Thyroid gland (tissue), 4 donors: Measurements from ENCODE around the gene RIOK3. TPM values are rescaled to one million over a fixed set of nuclear protein-coding genes. Genes with fewer than 3 reads are reported as not detected.
A peak's percentile ranks its signal among the peaks of the same experiment; 100 is the strongest.

ENCODE experiments used
- DNase-seq, 2 donors: peaks; one replicate each; pipeline ENCODE4 v3.0.0-alpha.2; 2019
- H3K27ac ChIP-seq, 3 donors: fragments of 200-600 bp; sonication (generic); 1 replicate in 2 of 3; 2 replicates in 1 of 3; pipeline ENCODE4 v1.5.1; 2016 to 2019; ENCODE audit warnings: mild to moderate bottlenecking in 1 of 3, moderate library complexity in 1 of 3
- H3K27me3 ChIP-seq: fragments of 200-600 bp; sonication (generic); one replicate; pipeline ENCODE4 v1.5.1; 2019
- H3K36me3 ChIP-seq, 2 donors: fragments of 200-600 bp; sonication (generic); one replicate each; pipeline ENCODE4 v1.5.1; 2016 to 2019
- H3K4me1 ChIP-seq, 2 donors: fragments of 200-600 bp; sonication (generic); one replicate each; pipeline ENCODE4 v1.5.1; 2017 to 2019
- H3K4me3 ChIP-seq, 3 donors: fragments of 200-600 bp; sonication (generic); replicated peaks in 1 of 3; 1 replicate in 2 of 3; 2 replicates in 1 of 3; pipeline ENCODE4 v1.5.1; 2016; ENCODE audit warnings: mild to moderate bottlenecking in 1 of 3
- H3K9me3 ChIP-seq: fragments of 200-600 bp; sonication (generic); one replicate; pipeline ENCODE4 v1.5.1; 2017
- CTCF ChIP-seq, 6 experiments: fragments of 200-600 bp in 3 of 6; fragments of 450-650 bp in 3 of 6; sonication (generic) in 3 of 6; IDR thresholded peaks; one replicate each; pipeline ENCODE4 v1.5.1; 2016 to 2019; ENCODE audit warnings: antibody characterized with exemption in 6 of 6, mild to moderate bottlenecking in 2 of 6, inconsistent platforms in 1 of 6, moderate library complexity in 1 of 6
- POLR2A ChIP-seq, 2 donors: fragments of 450-650 bp; IDR thresholded peaks; one replicate each; pipeline ENCODE4 v1.6.1; 2017; ENCODE audit warnings: antibody characterized with exemption in 2 of 2, mild to moderate bottlenecking in 2 of 2, moderate library complexity in 1 of 2
- WGBS, 2 donors: methylation state at CpG; one replicate each; pipeline ENCODE4 v1.1.5; 2017; 5-methylcytosine and 5-hydroxymethylcytosine counted together
- intact Hi-C: fragments of 100-400 bp; cut with DNase I; formaldehyde crosslinking; loops from one replicate; pipeline ENCODE4 v1.15.1; 2023
- total RNA-seq, 4 donors: library from RNA; depleted of rRNA; stranded (reverse); fragments of >200 nt; gene quantifications; one replicate each; pipeline ENCODE4 v1.2.3, GENCODE V29; 2016

RIOK3 gene, protein sequence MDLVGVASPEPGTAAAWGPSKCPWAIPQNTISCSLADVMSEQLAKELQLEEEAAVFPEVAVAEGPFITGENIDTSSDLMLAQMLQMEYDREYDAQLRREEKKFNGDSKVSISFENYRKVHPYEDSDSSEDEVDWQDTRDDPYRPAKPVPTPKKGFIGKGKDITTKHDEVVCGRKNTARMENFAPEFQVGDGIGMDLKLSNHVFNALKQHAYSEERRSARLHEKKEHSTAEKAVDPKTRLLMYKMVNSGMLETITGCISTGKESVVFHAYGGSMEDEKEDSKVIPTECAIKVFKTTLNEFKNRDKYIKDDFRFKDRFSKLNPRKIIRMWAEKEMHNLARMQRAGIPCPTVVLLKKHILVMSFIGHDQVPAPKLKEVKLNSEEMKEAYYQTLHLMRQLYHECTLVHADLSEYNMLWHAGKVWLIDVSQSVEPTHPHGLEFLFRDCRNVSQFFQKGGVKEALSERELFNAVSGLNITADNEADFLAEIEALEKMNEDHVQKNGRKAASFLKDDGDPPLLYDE
- 10 to 100 TPM; 51.2 to 85.7 (median 63.6) TPM for total RNA-seq

GRCh38 chr18:23452728-23453679 lies at the start of gene RIOK3:
TSS of gene RIOK3 (plus strand) at chr18:23453287. CDS start at chr18:23453440, 153 bp downstream.
- Histone ChIP-seq H3K27me3 (no peaks in the 10 kb centered on the region), H3K36me3 (no peaks in the 10 kb centered on the region), H3K4me3 (peak within 1 kb of the TSS; percentile 70 to 98 (median 90)), H3K9me3 (no peaks in the 10 kb centered on the region), H3K27ac (peak within 1 kb of the TSS; percentile 83 to 90 (median 89)), H3K4me1 (peaks cover 27 to 30% of the 10 kb centered on the region in 2 donors)
- intact Hi-C loops = loop anchor here (10.0 kb wide), 1 partner anchor 52 kb away; the partner anchor contains the start of gene RMC1
- peak; percentile 98 to 99 for DNase-seq
- TF ChIP-seq CTCF (IDR thresholded peaks at IDR 0.05) = peak in 2 of 6 experiments; percentile 10 to 18
- peak; percentile 68 to 91 for TF ChIP-seq POLR2A (IDR thresholded peaks at IDR 0.05)
- WGBS, 2 donors = 1% methylated on average over 39 to 54 of the region's 60 CpGs

DNA sequence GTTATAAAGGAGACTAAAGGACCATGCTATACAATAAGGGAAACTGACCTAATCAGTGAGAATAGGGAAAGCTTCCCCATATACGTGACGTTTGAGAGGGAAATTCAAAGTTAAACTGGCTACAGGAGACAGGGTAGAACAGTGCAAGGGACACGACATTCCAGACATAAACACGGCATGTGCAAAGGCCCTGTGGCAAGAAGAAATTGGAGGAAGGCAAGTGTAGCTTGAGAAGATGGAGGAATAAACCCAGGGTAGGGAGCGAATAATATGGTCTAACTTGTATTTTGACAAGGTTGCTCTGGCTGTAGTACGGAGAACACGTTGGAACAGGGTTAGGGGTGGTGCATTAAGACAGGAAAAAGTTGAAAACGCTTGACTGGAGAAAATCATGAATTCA lies 49.8 kb upstream of the RIOK3 start:
- Histone ChIP-seq H3K4me1 (peaks cover 30 to 34% of the 10 kb centered on the region in 2 donors), H3K4me3 (no peak overlapping the region), H3K9me3 (no peaks in the 10 kb centered on the region), H3K27me3 (no peaks in the 10 kb centered on the region), H3K36me3 (no peaks in the 10 kb centered on the region), H3K27ac (no peak overlapping the region)
- DNase-seq = no peak
- intact Hi-C loops = no loop called here
- 95 to 97% methylated on average over 8 of the region's 8 CpGs for WGBS, 2 donors
- TF ChIP-seq CTCF (IDR thresholded peaks at IDR 0.05) (no peak), POLR2A (IDR thresholded peaks at IDR 0.05) (no peak)

- no peak for TF ChIP-seq POLR2A (IDR thresholded peaks at IDR 0.05)
- no peak for TF ChIP-seq CTCF (IDR thresholded peaks at IDR 0.05)
- DNase-seq = no peak
- Histone ChIP-seq H3K4me3 (no peak overlapping the region), H3K4me1 (peaks cover 29% of the 10 kb centered on the region in 2 donors), H3K27ac (no peak overlapping the region), H3K9me3 (no peaks in the 10 kb centered on the region), H3K27me3 (no peaks in the 10 kb centered on the region), H3K36me3 (no peaks in the 10 kb centered on the region)
- 95 to 96% methylated on average over 1 of the region's 1 CpG for WGBS, 2 donors
- intact Hi-C loops = no loop called here
Measured at GRCh38 chr18:23405636-23406035, 47.5 kb upstream of the RIOK3 start.

DNA sequence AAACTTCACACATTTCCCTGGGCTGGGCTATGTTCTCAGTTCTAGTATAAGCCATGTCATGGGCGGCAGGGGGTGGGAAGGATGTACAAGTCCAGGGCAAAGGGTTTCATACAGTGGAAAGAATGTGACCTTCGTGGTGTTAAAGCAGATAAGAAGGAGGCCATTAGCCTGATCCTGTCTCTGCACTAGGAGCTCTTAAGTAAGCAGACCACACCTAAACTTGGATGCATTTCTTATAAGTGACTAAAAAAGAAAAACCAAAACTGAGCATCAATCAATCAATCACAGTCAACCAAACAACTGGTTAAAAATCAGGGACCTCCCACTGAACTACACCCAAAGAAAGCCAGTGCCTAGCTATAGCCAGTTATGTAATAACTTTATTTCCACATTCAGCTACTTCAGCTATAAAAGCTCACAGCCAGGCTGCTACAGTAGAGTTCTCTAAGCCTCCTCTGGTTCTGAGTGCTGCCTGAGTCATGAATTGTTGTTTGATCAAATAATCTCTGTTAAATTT lies 46.8 kb upstream of the RIOK3 start:
- H3K4me1 ChIP-seq = peaks cover 22% of the 10 kb centered on the region in 2 donors
- intact Hi-C loops = no loop called here
- DNase-seq = no peak
- WGBS, 2 donors = 66% methylated on average over 2 of the region's 2 CpGs
- no peaks in the 10 kb centered on the region for H3K9me3 ChIP-seq
- TF ChIP-seq CTCF (IDR thresholded peaks at IDR 0.05) = no peak
- no peak for TF ChIP-seq POLR2A (IDR thresholded peaks at IDR 0.05)
- H3K27ac ChIP-seq = no peak overlapping the region
- no peaks in the 10 kb centered on the region for H3K27me3 ChIP-seq
- no peak overlapping the region for H3K4me3 ChIP-seq
- H3K36me3 ChIP-seq = no peaks in the 10 kb centered on the region
